Suprapubic skin (tissue), 4 donors: Measurements from ENCODE around the gene HEBP1.

Source experiments
- EP300 ChIP-seq: sonication (generic); formaldehyde crosslinking; IDR thresholded peaks from one replicate; pipeline ENCODE4 v1.6.1; 2017; ENCODE audit warnings: antibody characterized with exemption
- POLR2A ChIP-seq, 2 donors: fragments of 450-650 bp; IDR thresholded peaks; one replicate each; pipeline ENCODE4 v1.6.1; 2017; ENCODE audit warnings: antibody characterized with exemption in 2 of 2, mild to moderate bottlenecking in 2 of 2, moderate library complexity in 2 of 2
- POLR2AphosphoS5 ChIP-seq, 3 donors: sonication (generic); formaldehyde crosslinking; IDR thresholded peaks; one replicate each; pipeline ENCODE4 v1.6.1; 2017; ENCODE audit warnings: antibody characterized with exemption in 3 of 3
- TF ChIP-seq, protein P1 (sequence below), 2 donors: fragments of 200-600 bp in 1 of 2; fragments of 450-650 bp in 1 of 2; sonication (generic) in 1 of 2; IDR thresholded peaks; one replicate each; pipeline ENCODE4 v1.5.1; 2016 to 2019; ENCODE audit warnings: antibody characterized with exemption in 2 of 2, mild to moderate bottlenecking in 1 of 2, moderate library complexity in 1 of 2

DNA sequence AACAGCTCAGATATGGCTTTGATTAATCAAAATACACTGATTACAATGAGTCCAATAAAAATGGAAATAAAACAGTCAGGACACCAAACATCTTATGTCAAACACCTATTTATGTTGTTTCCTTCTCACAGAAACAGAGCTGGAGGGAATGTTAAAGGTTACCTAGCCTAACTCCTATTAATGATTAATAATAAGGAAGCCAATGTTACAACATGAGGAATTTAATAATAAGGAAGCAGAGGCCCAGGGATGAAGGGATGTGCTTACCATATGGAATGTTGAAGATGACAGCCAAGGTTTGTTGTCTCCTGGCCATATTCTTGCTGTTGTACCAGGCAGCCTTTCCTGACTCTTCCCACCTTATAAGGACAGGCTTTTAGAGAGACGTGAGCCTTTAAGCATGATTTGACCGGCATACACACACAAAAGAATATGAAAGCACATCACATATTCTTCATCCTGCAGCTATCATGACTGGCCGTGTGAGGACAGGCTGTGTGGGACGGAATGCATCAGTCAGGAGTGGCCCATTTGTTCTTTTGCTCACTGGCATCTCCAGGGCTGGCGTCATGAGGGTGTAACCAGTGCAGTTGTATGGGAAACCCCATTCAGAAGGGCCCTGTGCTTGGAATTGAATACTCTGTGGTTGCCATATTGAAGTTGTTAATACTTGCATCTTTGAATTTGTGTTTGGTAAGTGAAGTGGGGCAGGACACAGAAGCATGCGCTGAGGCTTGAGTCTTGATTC is 45.0 kb downstream of the HEBP1 start:
- TF ChIP-seq EP300: no peak
- TF ChIP-seq, protein P1, sequence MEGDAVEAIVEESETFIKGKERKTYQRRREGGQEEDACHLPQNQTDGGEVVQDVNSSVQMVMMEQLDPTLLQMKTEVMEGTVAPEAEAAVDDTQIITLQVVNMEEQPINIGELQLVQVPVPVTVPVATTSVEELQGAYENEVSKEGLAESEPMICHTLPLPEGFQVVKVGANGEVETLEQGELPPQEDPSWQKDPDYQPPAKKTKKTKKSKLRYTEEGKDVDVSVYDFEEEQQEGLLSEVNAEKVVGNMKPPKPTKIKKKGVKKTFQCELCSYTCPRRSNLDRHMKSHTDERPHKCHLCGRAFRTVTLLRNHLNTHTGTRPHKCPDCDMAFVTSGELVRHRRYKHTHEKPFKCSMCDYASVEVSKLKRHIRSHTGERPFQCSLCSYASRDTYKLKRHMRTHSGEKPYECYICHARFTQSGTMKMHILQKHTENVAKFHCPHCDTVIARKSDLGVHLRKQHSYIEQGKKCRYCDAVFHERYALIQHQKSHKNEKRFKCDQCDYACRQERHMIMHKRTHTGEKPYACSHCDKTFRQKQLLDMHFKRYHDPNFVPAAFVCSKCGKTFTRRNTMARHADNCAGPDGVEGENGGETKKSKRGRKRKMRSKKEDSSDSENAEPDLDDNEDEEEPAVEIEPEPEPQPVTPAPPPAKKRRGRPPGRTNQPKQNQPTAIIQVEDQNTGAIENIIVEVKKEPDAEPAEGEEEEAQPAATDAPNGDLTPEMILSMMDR (IDR thresholded peaks at IDR 0.05): no peak
- TF ChIP-seq POLR2AphosphoS5 (IDR thresholded peaks at IDR 0.05): no peak
- TF ChIP-seq POLR2A (IDR thresholded peaks at IDR 0.05): no peak
